GM23338 (cell line): ENCODE measurements around the gene GBX1. TPM values are rescaled to one million over a fixed set of nuclear protein-coding genes. Genes with fewer than 3 reads are reported as not detected.

Experiments used
- ATAC-seq: fragments of 200-7000 bp; cut with Tn5 transposase; 3 replicates; pipeline ENCODE4 v1.9.1; 2020
- DNase-seq: peaks from one replicate; pipeline ENCODE4 v3.0.0-alpha.2; 2015; ENCODE audit warnings: low spot score
- H2AFZ ChIP-seq: fragments of 200-600 bp; sonication (generic); 2 replicates; pipeline ENCODE4 v1.8.0; 2016; ENCODE audit warnings: antibody characterized with exemption, mild to moderate bottlenecking, moderate library complexity
- H3F3A ChIP-seq: fragments of 200-600 bp; sonication (generic); replicated peaks from 2 replicates; pipeline ENCODE4 v1.8.0; 2017; ENCODE audit warnings: antibody characterized with exemption, mixed run types, low read depth
- H3K27ac ChIP-seq: fragments of 200-600 bp; sonication (generic); 2 replicates; pipeline ENCODE4 v1.6.1; 2016; ENCODE audit warnings: low read depth
- H3K27me3 ChIP-seq: fragments of 200-600 bp; sonication (generic); 2 replicates; pipeline ENCODE4 v1.8.0; 2016; ENCODE audit warnings: mild to moderate bottlenecking, mixed run types, moderate library complexity; ENCODE audit not compliant: insufficient read depth
- H3K36me3 ChIP-seq: fragments of 200-600 bp; sonication (generic); 2 replicates; pipeline ENCODE4 v1.8.0; 2016; ENCODE audit warnings: mild to moderate bottlenecking; ENCODE audit not compliant: insufficient read depth
- H3K4me1 ChIP-seq: fragments of 200-600 bp; sonication (generic); 2 replicates; pipeline ENCODE4 v1.8.0; 2016; ENCODE audit warnings: mild to moderate bottlenecking, moderate library complexity; ENCODE audit not compliant: insufficient read depth
- H3K4me2 ChIP-seq: fragments of 200-600 bp; sonication (generic); 2 replicates; pipeline ENCODE4 v1.7.1; 2017; ENCODE audit warnings: mixed run types
- H3K4me3 ChIP-seq: fragments of 200-600 bp; sonication (generic); 2 replicates; pipeline ENCODE4 v1.6.1; 2016; ENCODE audit warnings: mixed run types
- H3K79me2 ChIP-seq: fragments of 200-600 bp; sonication (generic); replicated peaks from 2 replicates; pipeline ENCODE4 v1.8.0; 2017; ENCODE audit warnings: mild to moderate bottlenecking; ENCODE audit not compliant: insufficient read depth
- H3K9me2 ChIP-seq: fragments of 200-600 bp; sonication (generic); 2 replicates; pipeline ENCODE4 v1.8.0; 2017; ENCODE audit not compliant: insufficient read depth
- H4K20me1 ChIP-seq: fragments of 200-600 bp; sonication (generic); replicated peaks from 2 replicates; pipeline ENCODE4 v1.8.0; 2017; ENCODE audit warnings: mild to moderate bottlenecking; ENCODE audit not compliant: insufficient read depth
- H3K27ac Mint-ChIP-seq: 2 replicates; pipeline ENCODE4 v1.8.0; 2020; ENCODE audit warnings: inconsistent platforms, mild to moderate bottlenecking, moderate library complexity, mixed read lengths
- H3K27me3 Mint-ChIP-seq: 3 replicates; pipeline ENCODE4 v1.8.0; 2022; ENCODE audit warnings: low read depth, mild to moderate bottlenecking, moderate library complexity, mixed read lengths, inconsistent platforms; ENCODE audit not compliant: insufficient read depth, poor library complexity
- H3K36me3 Mint-ChIP-seq: 3 replicates; pipeline ENCODE4 v1.8.0; 2021; ENCODE audit warnings: low read depth, mild to moderate bottlenecking, inconsistent platforms, moderate library complexity, mixed read lengths
- H3K4me1 Mint-ChIP-seq: 3 replicates; pipeline ENCODE4 v1.8.0; 2020; ENCODE audit warnings: mild to moderate bottlenecking, inconsistent platforms, mixed read lengths
- H3K4me3 Mint-ChIP-seq: 3 replicates; pipeline ENCODE4 v1.8.0; 2021; ENCODE audit warnings: moderate library complexity, mild to moderate bottlenecking, inconsistent platforms, mixed read lengths
- H3K9me3 Mint-ChIP-seq: 3 replicates; pipeline ENCODE4 v1.8.0; 2020; ENCODE audit warnings: moderate library complexity, mild to moderate bottlenecking, inconsistent platforms, mixed read lengths
- CREB1 ChIP-seq: fragments of 250-450 bp; sonication (Bioruptor Pico); IDR thresholded peaks from 2 replicates; pipeline ENCODE4 v1.5.0; 2020; ENCODE audit warnings: low read depth, mild to moderate bottlenecking, moderate library complexity
- EZH2 ChIP-seq: fragments of 200-600 bp; sonication (generic); IDR thresholded peaks from one replicate; pipeline ENCODE4 v1.8.0; 2017; ENCODE audit warnings: antibody characterized with exemption, mild to moderate bottlenecking, low read depth; ENCODE audit not compliant: unreplicated experiment
- JUNB ChIP-seq: IDR thresholded peaks from one replicate; pipeline ENCODE4 v1.6.1; 2016; ENCODE audit warnings: antibody characterized with exemption; ENCODE audit not compliant: unreplicated experiment
- NANOG ChIP-seq: IDR thresholded peaks from 2 replicates; pipeline ENCODE4 v1.6.1; 2016; ENCODE audit warnings: antibody characterized with exemption, borderline replicate concordance
- POLR2AphosphoS5 ChIP-seq: IDR thresholded peaks from 2 replicates; pipeline ENCODE4 v1.6.1; 2016; ENCODE audit warnings: antibody characterized with exemption, low read depth
- STAT1 ChIP-seq: IDR thresholded peaks from one replicate; pipeline ENCODE4 v1.6.1; 2016; ENCODE audit warnings: antibody characterized with exemption; ENCODE audit not compliant: unreplicated experiment
- ZNF114 ChIP-seq: fragments of 250-450 bp; sonication (Bioruptor Pico); IDR thresholded peaks from 2 replicates; pipeline ENCODE4 v1.5.0; 2020; ENCODE audit warnings: mild to moderate bottlenecking, moderate library complexity
- ZNF331 ChIP-seq: fragments of 250-450 bp; sonication (Bioruptor Pico); IDR thresholded peaks from 2 replicates; pipeline ENCODE4 v1.5.0; 2020; ENCODE audit warnings: low read depth, mild to moderate bottlenecking, moderate library complexity
- polyA plus RNA-seq: library from polyadenylated mRNA; unstranded; fragments of >200 nt; fragmentation: Nextera tagmentation; extraction: Ambion mirVana; gene quantifications from 2 replicates; pipeline ENCODE4 v1.2.1, GENCODE V29; 2016
- total RNA-seq: library from RNA; depleted of rRNA; stranded (reverse); fragments of >200 nt; shearing (Covaris generic); gene quantifications from 2 replicates; pipeline ENCODE4 v1.2.3, GENCODE V29; 2014
- TF ChIP-seq, protein P1 (sequence below), 2 experiments: fragments of 200-600 bp in 1 of 2; sonication (generic) in 1 of 2; conservative IDR thresholded peaks; 2 replicates each; pipeline versions ENCODE4 v1.5.1 to v1.6.1; 2016 to 2017; ENCODE audit warnings: antibody characterized with exemption in 2 of 2, low read depth in 2 of 2, mild to moderate bottlenecking in 2 of 2, moderate library complexity in 1 of 2
- TF ChIP-seq, protein P2 (sequence below): IDR thresholded peaks from 2 replicates; pipeline ENCODE4 v1.6.1; 2016; ENCODE audit warnings: antibody characterized with exemption
- TF ChIP-seq, protein P3 (sequence below): fragments of 250-450 bp; sonication (Bioruptor Pico); IDR thresholded peaks from 2 replicates; pipeline ENCODE4 v1.5.0; 2020; ENCODE audit warnings: mild to moderate bottlenecking, moderate library complexity

Gene GBX1
- total and polyA plus RNA-seq, 2 experiments from 2014 or later, result 0.24 TPM; not detected in 1

DNA sequence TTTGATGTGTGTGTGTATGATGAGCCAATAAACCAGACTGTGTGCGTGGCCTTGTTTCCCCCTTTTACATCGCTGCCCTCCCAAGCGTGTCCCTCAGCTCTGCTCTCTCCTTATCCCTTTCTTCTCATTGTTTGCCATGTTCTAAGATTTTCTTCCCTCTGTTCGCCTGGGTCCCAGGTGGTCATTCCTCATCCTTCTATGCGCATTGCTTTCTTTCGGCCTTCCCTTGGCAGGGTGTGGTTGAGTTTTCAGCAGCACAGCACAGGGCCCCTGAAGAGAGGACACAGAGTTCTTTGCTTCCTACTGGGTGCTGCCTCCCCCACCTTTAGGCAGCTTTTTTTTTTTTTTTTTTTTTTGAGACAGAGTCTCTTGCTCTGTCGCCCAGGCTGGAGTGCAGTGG, 23.1 kb downstream of the GBX1 start:
- TF ChIP-seq ZNF114 (no peak), POLR2AphosphoS5 (no peak), EZH2 (no peak), JUNB (no peak), NANOG (no peak), STAT1 (no peak)
- TF ChIP-seq, protein P1, sequence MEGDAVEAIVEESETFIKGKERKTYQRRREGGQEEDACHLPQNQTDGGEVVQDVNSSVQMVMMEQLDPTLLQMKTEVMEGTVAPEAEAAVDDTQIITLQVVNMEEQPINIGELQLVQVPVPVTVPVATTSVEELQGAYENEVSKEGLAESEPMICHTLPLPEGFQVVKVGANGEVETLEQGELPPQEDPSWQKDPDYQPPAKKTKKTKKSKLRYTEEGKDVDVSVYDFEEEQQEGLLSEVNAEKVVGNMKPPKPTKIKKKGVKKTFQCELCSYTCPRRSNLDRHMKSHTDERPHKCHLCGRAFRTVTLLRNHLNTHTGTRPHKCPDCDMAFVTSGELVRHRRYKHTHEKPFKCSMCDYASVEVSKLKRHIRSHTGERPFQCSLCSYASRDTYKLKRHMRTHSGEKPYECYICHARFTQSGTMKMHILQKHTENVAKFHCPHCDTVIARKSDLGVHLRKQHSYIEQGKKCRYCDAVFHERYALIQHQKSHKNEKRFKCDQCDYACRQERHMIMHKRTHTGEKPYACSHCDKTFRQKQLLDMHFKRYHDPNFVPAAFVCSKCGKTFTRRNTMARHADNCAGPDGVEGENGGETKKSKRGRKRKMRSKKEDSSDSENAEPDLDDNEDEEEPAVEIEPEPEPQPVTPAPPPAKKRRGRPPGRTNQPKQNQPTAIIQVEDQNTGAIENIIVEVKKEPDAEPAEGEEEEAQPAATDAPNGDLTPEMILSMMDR (conservative IDR thresholded peaks at IDR 0.05; ENCODE audit: low read depth in 2 of 2), result no peak
- TF ChIP-seq, protein P2, sequence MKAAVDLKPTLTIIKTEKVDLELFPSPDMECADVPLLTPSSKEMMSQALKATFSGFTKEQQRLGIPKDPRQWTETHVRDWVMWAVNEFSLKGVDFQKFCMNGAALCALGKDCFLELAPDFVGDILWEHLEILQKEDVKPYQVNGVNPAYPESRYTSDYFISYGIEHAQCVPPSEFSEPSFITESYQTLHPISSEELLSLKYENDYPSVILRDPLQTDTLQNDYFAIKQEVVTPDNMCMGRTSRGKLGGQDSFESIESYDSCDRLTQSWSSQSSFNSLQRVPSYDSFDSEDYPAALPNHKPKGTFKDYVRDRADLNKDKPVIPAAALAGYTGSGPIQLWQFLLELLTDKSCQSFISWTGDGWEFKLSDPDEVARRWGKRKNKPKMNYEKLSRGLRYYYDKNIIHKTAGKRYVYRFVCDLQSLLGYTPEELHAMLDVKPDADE, result no peak
- H3K9me2 ChIP-seq, result no peaks in the 10 kb centered on the region
- H3K4me3 Mint-ChIP-seq, result no peak overlapping the region
- H3K36me3 ChIP-seq, result no peaks in the 10 kb centered on the region
- no peak overlapping the region for H2AFZ ChIP-seq
- no peaks in the 10 kb centered on the region; the same call in 1 of the 2 replicates for H4K20me1 ChIP-seq
- H3K4me1 Mint-ChIP-seq, result peaks cover 55% of the 10 kb centered on the region
- no peak overlapping the region for H3K27ac ChIP-seq
- peaks cover 25% of the 10 kb centered on the region for H3K36me3 Mint-ChIP-seq
- no peak overlapping the region for H3K4me2 ChIP-seq
- no peak overlapping the region for H3K4me3 ChIP-seq
- DNase-seq (no peak), ATAC-seq (peak; percentile 12)
- H3K27me3 Mint-ChIP-seq, result peaks cover 17% of the 10 kb centered on the region
- H3K9me3 Mint-ChIP-seq, result no peaks in the 10 kb centered on the region
- no peaks in the 10 kb centered on the region for H3F3A ChIP-seq
- H3K79me2 ChIP-seq, result no peaks in the 10 kb centered on the region
- H3K4me1 ChIP-seq, result peaks cover under 1% of the 10 kb centered on the region; the same call in 1 of the 2 replicates
- H3K27ac Mint-ChIP-seq, result no peak overlapping the region
- peaks cover 10% of the 10 kb centered on the region; the same call in 1 of the 2 replicates for H3K27me3 ChIP-seq

DNA sequence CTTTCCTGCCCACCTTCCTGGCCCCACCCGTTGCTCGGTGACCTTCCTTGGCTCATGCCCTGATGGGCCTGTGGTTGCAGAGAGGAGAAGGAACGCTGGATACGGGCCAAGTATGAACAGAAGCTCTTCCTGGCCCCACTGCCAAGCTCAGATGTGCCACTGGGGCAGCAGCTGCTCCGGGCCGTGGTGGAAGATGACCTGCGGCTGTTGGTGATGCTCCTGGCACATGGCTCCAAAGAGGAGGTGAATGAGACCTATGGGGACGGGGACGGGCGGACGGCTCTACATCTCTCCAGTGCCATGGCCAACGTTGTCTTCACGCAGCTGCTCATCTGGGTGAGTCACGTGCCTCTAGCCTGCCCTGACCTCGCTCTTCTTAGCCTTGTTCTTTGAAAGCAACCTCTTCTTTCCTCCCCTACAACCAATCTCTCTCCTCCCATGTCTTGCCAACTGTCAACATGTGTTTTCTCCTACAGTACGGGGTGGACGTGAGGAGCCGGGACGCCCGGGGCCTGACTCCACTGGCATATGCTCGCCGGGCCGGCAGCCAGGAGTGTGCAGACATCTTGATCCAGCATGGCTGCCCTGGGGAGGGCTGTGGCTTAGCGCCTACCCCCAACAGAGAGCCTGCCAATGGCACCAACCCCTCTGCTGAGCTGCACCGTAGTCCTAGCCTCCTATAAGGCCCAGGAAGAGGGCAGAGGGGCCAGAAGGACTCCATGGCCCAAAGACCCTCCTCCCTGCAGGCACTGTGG, 24.1 kb downstream of the GBX1 start:
- Histone ChIP-seq H4K20me1 (no peaks in the 10 kb centered on the region; the same call in 1 of the 2 replicates), H3K4me2 (no peak overlapping the region), H3K27ac (no peak overlapping the region), H3K79me2 (no peaks in the 10 kb centered on the region), H3K9me2 (no peaks in the 10 kb centered on the region), H3K4me3 (no peak overlapping the region), H3K27me3 (peaks cover 20% of the 10 kb centered on the region), H3K36me3 (no peaks in the 10 kb centered on the region), H2AFZ (no peak overlapping the region), H3K4me1 (peaks cover 10% of the 10 kb centered on the region), H3F3A (no peaks in the 10 kb centered on the region)
- H3K4me1 Mint-ChIP-seq, result peaks cover 60% of the 10 kb centered on the region
- DNase-seq (no peak), ATAC-seq (no peak)
- no peaks in the 10 kb centered on the region for H3K9me3 Mint-ChIP-seq
- no peak overlapping the region; the same call in 2 of the 3 replicates for H3K4me3 Mint-ChIP-seq
- no peak overlapping the region for H3K27ac Mint-ChIP-seq
- H3K36me3 Mint-ChIP-seq, result peaks cover 25% of the 10 kb centered on the region
- H3K27me3 Mint-ChIP-seq, result peaks cover 20% of the 10 kb centered on the region
- no peak for TF ChIP-seq ZNF331 (CRISPR knock-in tag)
- no peak for TF ChIP-seq NANOG
- TF ChIP-seq POLR2AphosphoS5, result no peak
- TF ChIP-seq, protein P3, sequence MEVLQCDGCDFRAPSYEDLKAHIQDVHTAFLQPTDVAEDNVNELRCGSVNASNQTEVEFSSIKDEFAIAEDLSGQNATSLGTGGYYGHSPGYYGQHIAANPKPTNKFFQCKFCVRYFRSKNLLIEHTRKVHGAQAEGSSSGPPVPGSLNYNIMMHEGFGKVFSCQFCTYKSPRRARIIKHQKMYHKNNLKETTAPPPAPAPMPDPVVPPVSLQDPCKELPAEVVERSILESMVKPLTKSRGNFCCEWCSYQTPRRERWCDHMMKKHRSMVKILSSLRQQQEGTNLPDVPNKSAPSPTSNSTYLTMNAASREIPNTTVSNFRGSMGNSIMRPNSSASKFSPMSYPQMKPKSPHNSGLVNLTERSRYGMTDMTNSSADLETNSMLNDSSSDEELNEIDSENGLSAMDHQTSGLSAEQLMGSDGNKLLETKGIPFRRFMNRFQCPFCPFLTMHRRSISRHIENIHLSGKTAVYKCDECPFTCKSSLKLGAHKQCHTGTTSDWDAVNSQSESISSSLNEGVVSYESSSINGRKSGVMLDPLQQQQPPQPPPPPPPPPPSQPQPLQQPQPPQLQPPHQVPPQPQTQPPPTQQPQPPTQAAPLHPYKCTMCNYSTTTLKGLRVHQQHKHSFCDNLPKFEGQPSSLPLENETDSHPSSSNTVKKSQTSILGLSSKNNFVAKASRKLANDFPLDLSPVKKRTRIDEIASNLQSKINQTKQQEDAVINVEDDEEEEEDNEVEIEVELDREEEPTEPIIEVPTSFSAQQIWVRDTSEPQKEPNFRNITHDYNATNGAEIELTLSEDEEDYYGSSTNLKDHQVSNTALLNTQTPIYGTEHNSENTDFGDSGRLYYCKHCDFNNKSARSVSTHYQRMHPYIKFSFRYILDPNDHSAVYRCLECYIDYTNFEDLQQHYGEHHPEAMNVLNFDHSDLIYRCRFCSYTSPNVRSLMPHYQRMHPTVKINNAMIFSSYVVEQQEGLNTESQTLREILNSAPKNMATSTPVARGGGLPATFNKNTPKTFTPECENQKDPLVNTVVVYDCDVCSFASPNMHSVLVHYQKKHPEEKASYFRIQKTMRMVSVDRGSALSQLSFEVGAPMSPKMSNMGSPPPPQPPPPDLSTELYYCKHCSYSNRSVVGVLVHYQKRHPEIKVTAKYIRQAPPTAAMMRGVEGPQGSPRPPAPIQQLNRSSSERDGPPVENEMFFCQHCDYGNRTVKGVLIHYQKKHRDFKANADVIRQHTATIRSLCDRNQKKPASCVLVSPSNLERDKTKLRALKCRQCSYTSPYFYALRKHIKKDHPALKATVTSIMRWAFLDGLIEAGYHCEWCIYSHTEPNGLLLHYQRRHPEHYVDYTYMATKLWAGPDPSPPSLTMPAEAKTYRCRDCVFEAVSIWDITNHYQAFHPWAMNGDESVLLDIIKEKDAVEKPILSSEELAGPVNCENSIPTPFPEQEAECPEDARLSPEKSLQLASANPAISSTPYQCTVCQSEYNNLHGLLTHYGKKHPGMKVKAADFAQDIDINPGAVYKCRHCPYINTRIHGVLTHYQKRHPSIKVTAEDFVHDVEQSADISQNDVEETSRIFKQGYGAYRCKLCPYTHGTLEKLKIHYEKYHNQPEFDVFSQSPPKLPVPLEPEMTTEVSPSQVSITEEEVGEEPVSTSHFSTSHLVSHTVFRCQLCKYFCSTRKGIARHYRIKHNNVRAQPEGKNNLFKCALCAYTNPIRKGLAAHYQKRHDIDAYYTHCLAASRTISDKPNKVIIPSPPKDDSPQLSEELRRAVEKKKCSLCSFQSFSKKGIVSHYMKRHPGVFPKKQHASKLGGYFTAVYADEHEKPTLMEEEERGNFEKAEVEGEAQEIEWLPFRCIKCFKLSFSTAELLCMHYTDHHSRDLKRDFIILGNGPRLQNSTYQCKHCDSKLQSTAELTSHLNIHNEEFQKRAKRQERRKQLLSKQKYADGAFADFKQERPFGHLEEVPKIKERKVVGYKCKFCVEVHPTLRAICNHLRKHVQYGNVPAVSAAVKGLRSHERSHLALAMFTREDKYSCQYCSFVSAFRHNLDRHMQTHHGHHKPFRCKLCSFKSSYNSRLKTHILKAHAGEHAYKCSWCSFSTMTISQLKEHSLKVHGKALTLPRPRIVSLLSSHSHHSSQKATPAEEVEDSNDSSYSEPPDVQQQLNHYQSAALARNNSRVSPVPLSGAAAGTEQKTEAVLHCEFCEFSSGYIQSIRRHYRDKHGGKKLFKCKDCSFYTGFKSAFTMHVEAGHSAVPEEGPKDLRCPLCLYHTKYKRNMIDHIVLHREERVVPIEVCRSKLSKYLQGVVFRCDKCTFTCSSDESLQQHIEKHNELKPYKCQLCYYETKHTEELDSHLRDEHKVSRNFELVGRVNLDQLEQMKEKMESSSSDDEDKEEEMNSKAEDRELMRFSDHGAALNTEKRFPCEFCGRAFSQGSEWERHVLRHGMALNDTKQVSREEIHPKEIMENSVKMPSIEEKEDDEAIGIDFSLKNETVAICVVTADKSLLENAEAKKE (CRISPR knock-in tag), result no peak
- no peak for TF ChIP-seq CREB1
- TF ChIP-seq ZNF114, result no peak
- TF ChIP-seq STAT1, result no peak
- TF ChIP-seq EZH2, result no peak
